Mucosa of rectum (tissue), 2 donors: ENCODE data around the gene CAPRIN1.

Source experiments
- H3K27ac ChIP-seq, 2 donors: one replicate each; pipeline ENCODE4 v1.7.0; 2013; ENCODE audit warnings: inconsistent platforms in 2 of 2, low read depth in 2 of 2, low read length in 2 of 2
- H3K27me3 ChIP-seq, 2 donors: one replicate each; pipeline ENCODE4 v1.7.0; 2013; ENCODE audit warnings: low read length in 2 of 2; ENCODE audit not compliant: control insufficient read depth in 2 of 2, insufficient read depth in 2 of 2
- H3K36me3 ChIP-seq, 2 donors: one replicate each; pipeline ENCODE4 v1.7.0; 2013; ENCODE audit warnings: low read length in 2 of 2; ENCODE audit not compliant: control insufficient read depth in 2 of 2, insufficient read depth in 2 of 2
- H3K4me1 ChIP-seq, 2 donors: one replicate each; pipeline ENCODE4 v1.7.0; 2013; ENCODE audit warnings: low read length in 2 of 2, mild to moderate bottlenecking in 1 of 2; ENCODE audit not compliant: control insufficient read depth in 2 of 2, insufficient read depth in 2 of 2
- H3K4me3 ChIP-seq, 2 donors: one replicate each; pipeline ENCODE4 v1.7.0; 2013; ENCODE audit warnings: low read length in 2 of 2
- H3K9ac ChIP-seq, 2 donors: one replicate each; pipeline ENCODE4 v1.7.0; 2013; ENCODE audit warnings: low read length in 2 of 2, low read depth in 1 of 2, mild to moderate bottlenecking in 1 of 2
- H3K9me3 ChIP-seq, 2 donors: one replicate each; pipeline ENCODE4 v1.7.0; 2013; ENCODE audit warnings: low read length in 2 of 2; ENCODE audit not compliant: control insufficient read depth in 2 of 2
- donor health status: healthy.
- donor health status: Normal muscosa, but diverticular disease.

Gene CAPRIN1

DNA sequence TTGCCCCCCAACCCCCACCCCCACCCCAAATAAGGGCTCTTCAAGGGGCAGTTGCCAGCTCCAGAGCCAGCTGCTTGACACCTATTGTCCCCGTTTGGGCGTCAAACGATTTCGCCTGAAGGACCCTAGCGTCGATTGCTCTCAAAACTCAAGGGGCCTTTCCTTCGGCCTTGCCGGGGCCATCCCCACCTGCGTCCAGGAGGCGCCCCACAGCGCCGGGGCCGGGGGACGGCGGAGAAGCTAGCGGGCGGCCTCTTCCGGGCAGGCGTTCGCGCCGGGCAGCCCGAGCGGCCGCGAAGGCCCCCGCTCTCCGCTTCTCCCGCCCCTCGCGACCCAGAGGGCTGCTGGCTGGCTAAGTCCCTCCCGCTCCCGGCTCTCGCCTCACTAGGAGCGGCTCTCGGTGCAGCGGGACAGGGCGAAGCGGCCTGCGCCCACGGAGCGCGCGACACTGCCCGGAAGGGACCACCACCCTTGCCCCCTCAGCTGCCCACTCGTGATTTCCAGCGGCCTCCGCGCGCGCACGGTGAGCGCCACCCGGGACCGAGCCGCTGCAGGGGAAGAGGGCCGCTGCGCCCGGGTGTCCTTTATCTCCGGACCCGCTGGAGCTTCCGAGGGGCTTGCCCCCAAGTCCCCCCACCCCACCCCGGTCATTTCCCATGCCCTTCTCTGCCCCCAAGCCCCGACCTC is at the start of gene CAPRIN1:
TSS of gene CAPRIN1 (plus strand) at position 383 of the 687 bp plus-strand sequence. CDS start 690 bp downstream, outside the sequence.
- Histone ChIP-seq H3K9me3 (no peaks in the 10 kb centered on the region), H3K36me3 (no peaks in the 10 kb centered on the region), H3K9ac (peak within 1 kb of the TSS; percentile 90 to 94), H3K4me1 (peaks cover 10 to 13% of the 10 kb centered on the region in 2 donors), H3K4me3 (peak within 1 kb of the TSS; percentile 89 to 96), H3K27ac (peak within 1 kb of the TSS; percentile 98 to 99), H3K27me3 (no peaks in the 10 kb centered on the region)

DNA sequence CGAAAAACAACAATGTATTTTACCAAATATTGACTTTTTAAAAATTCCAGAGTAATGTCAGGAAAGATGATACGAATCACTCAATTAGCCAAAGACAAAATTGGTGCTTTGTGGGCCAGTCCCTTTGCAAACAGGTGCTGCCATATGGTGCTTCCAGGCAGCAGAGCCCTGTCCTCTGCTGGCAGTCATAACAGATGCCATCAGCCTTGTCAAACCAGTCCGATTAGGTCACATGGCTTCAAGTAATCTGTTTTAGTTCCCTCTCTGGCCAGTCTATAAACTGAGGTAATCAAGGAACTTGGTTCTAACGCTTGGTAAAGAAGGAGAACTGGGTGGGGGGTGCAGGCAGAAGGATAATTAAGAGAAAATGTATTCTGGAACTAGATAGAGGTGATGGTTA is 49.1 kb upstream of the CAPRIN1 start:
- no peaks in the 10 kb centered on the region for H3K9me3 ChIP-seq
- no peak overlapping the region for H3K27ac ChIP-seq
- no peaks in the 10 kb centered on the region for H3K36me3 ChIP-seq
- H3K4me1 ChIP-seq = peaks cover 0 to 10% of the 10 kb centered on the region in 2 donors
- H3K27me3 ChIP-seq = no peaks in the 10 kb centered on the region
- H3K4me3 ChIP-seq = no peak overlapping the region
- no peak overlapping the region for H3K9ac ChIP-seq

DNA sequence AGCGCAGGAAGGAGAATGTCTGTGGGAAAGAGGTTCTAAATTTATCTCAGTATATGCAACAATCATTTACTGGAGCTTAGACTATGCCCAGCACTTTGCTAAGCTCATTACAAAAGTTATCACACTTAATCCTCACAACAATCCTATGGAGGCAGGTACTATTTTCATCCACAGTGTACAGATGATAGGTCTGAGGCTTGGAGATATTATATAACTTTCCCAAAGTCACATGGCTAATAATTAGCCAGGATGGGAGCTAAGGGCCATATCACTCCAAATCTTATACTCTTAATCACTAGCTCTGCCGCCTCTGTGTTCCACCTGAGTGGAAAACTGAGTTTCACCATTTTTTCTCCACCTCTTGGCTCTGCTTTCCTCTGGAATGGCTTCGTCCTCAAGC is 47.3 kb upstream of the CAPRIN1 start:
- Histone ChIP-seq H3K27me3 (no peaks in the 10 kb centered on the region), H3K4me3 (no peak overlapping the region), H3K9ac (no peak overlapping the region), H3K4me1 (peaks cover 0 to 7% of the 10 kb centered on the region in 2 donors), H3K36me3 (no peaks in the 10 kb centered on the region), H3K27ac (no peak overlapping the region), H3K9me3 (no peaks in the 10 kb centered on the region)

- Histone ChIP-seq H3K27me3 (no peaks in the 10 kb centered on the region), H3K9ac (no peak overlapping the region), H3K36me3 (no peaks in the 10 kb centered on the region), H3K27ac (no peak overlapping the region), H3K4me3 (no peak overlapping the region), H3K9me3 (no peaks in the 10 kb centered on the region), H3K4me1 (peaks cover 0 to 7% of the 10 kb centered on the region in 2 donors)
These were observed 44.7 kb upstream of the CAPRIN1 start for GRCh38 chr11:34006876-34007275.

GRCh38 chr11:34012734-34013133 is 38.8 kb upstream of the CAPRIN1 start:
- Histone ChIP-seq H3K27ac (no peak overlapping the region), H3K36me3 (no peaks in the 10 kb centered on the region), H3K4me3 (no peak overlapping the region), H3K9me3 (no peaks in the 10 kb centered on the region), H3K4me1 (peaks cover 0 to 3% of the 10 kb centered on the region in 2 donors), H3K9ac (no peak overlapping the region), H3K27me3 (no peaks in the 10 kb centered on the region)

DNA sequence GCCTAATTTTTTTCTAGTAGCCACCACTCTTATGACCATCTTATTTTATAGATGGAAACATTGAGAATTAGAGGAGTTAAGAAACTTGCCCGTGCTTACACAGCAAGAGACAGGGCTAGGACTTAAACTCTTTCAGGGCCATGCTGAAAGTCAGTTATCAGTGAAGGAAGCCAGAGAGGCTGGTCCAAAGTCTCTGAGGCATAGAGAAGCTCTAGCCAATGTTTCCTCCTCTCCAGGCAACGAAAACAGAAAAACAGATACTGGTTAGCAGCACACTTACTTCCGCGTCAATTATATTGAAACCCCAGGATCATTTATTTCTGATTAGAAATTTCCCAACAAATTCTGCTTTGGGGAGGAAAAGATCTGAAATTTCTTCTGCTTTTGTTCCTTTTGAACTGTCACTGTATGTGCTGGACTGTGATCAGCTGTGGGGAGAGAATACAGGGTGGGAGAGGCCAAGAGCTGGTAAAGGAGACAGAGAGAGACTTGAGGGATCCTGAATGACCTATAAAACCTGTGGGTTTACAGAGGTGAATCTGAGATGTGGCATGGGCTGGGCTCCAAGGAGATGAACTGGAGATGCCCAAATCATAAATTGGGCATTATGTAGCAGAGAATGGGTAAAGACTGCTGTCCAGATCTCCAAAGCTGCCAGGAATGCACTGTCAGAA is 37.5 kb upstream of the CAPRIN1 start:
- Histone ChIP-seq H3K4me1 (peaks cover 0 to 3% of the 10 kb centered on the region in 2 donors), H3K27me3 (no peaks in the 10 kb centered on the region), H3K4me3 (no peak overlapping the region), H3K9me3 (no peaks in the 10 kb centered on the region), H3K36me3 (no peaks in the 10 kb centered on the region), H3K27ac (peak overlapping the region in 1 of 2 donors; percentile 2), H3K9ac (no peak overlapping the region)

DNA sequence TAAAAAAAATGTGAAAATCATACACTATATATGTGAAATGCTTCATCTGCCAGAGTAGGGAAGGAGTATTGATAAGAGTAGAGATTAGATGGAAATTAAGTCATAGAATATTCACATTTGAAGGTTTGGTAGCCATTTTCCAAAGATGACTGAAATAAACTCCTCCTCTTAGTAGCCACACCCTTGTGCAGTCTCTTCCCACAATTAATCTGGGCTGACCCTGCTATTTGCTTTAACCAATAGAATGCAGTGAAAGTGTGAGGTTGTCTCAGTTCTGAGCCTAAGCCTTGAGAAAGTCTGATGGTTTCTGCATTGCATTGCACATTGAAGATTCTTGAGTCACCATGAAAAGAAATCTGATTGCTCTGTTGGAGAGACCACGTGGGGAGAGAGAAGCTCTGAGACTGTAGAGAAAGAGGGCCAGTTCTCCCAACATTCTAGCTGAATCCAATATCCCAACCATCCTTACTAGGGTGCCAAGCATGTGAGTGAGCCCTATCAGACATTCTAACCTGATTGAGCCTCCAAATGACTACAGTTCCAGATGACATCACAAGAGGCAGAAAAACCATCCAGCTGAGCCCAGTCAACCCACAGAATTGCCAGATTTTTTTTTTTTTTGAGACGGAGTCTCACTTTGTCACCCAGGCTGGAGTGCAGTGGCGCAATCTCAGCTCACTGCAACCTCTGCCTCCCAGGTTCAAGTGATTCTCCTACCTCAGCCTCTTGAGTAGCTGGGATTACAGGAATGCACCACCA is 29.4 kb upstream of the CAPRIN1 start:
- no peak overlapping the region for H3K4me3 ChIP-seq
- H3K9ac ChIP-seq = no peak overlapping the region
- H3K27me3 ChIP-seq = no peaks in the 10 kb centered on the region
- H3K4me1 ChIP-seq = peaks cover 0 to under 1% of the 10 kb centered on the region in 2 donors
- H3K9me3 ChIP-seq = no peaks in the 10 kb centered on the region
- H3K27ac ChIP-seq = no peak overlapping the region
- no peaks in the 10 kb centered on the region for H3K36me3 ChIP-seq

GRCh38 chr11:34026432-34026831 is 25.1 kb upstream of the CAPRIN1 start:
- Histone ChIP-seq H3K4me1 (peaks cover 12 to 16% of the 10 kb centered on the region in 2 donors), H3K9me3 (no peaks in the 10 kb centered on the region), H3K4me3 (no peak overlapping the region)

GRCh38 chr11:34027516-34028408 is 23.8 kb upstream of the CAPRIN1 start:
- Histone ChIP-seq H3K9ac (peak overlapping the region; percentile 53 to 64), H3K27ac (peak overlapping the region; percentile 90 to 93), H3K27me3 (no peaks in the 10 kb centered on the region), H3K4me3 (peak overlapping the region; percentile 16 to 41), H3K36me3 (no peaks in the 10 kb centered on the region), H3K9me3 (no peaks in the 10 kb centered on the region), H3K4me1 (peaks cover 12 to 16% of the 10 kb centered on the region in 2 donors)

More at GRCh38 chr11:34026432-34026831, 25.1 kb upstream of the CAPRIN1 start:
- H3K27me3 ChIP-seq = no peaks in the 10 kb centered on the region
- no peak overlapping the region for H3K27ac ChIP-seq
- no peaks in the 10 kb centered on the region for H3K36me3 ChIP-seq
- H3K9ac ChIP-seq = no peak overlapping the region
